K562 (cell line): ENCODE results near the gene DDAH2. TPM values are rescaled to one million over a fixed set of nuclear protein-coding genes. Genes with fewer than 3 reads are reported as not detected.

Experiments used
- CHD2 ChIP-seq: IDR thresholded peaks from 2 replicates; pipeline ENCODE4 v1.6.1; 2011; ENCODE audit warnings: low read depth, low read length
- COPS2 ChIP-seq: fragments of 450-650 bp; conservative IDR thresholded peaks from 2 replicates; pipeline ENCODE4 v1.6.1; 2016; ENCODE audit warnings: mild to moderate bottlenecking, moderate library complexity
- CREB1 ChIP-seq, 2 experiments: sonication (generic) in 1 of 2; formaldehyde crosslinking in 1 of 2; IDR thresholded peaks; 2 replicates each; pipeline versions ENCODE4 v1.6.1 to v1.8.0; 2012 to 2022; ENCODE audit warnings: inconsistent platforms in 1 of 2, mild to moderate bottlenecking in 1 of 2, missing genetic modification reagents in 1 of 2, moderate library complexity in 1 of 2
- ESRRB ChIP-seq: fragments of 250-450 bp; sonication (Bioruptor Pico); IDR thresholded peaks from 2 replicates; pipeline ENCODE4 v1.5.0; 2020; ENCODE audit warnings: mild to moderate bottlenecking, moderate library complexity, borderline replicate concordance
- JUN ChIP-seq, 2 experiments: sonication (generic) in 1 of 2; formaldehyde crosslinking in 1 of 2; IDR thresholded peaks; 2 replicates each; pipeline versions ENCODE4 v1.6.1 to v1.8.0; 2012 to 2022; ENCODE audit warnings: borderline replicate concordance in 2 of 2, mild to moderate bottlenecking in 2 of 2, improper control_type of control experiment in 1 of 2, low read depth in 1 of 2, low read length in 1 of 2, missing genetic modification reagents in 1 of 2
- KAT8 ChIP-seq: fragments of 450-650 bp; IDR thresholded peaks from 2 replicates; pipeline ENCODE4 v1.6.1; 2016; ENCODE audit warnings: low read depth, mild to moderate bottlenecking
- MLLT1 ChIP-seq, 2 experiments: fragments of 450-650 bp; IDR thresholded peaks; 2 replicates each; pipeline ENCODE4 v1.6.1; 2016
- MYNN ChIP-seq, 2 experiments: sonication (generic); formaldehyde crosslinking in 1 of 2; IDR thresholded peaks; 2 replicates each; pipeline versions ENCODE4 v1.5.0 to v1.6.1; 2016 to 2020; ENCODE audit warnings: antibody characterized with exemption in 1 of 2, missing genetic modification reagents in 1 of 2
- OTX1 ChIP-seq: fragments of 450-650 bp; formaldehyde crosslinking; IDR thresholded peaks from 2 replicates; pipeline ENCODE4 v1.4.0; 2022; ENCODE audit warnings: mild to moderate bottlenecking
- RBM39 ChIP-seq: fragments of 200-400 bp; formaldehyde crosslinking; optimal IDR thresholded peaks from 2 replicates; pipeline ENCODE3; 2018; ENCODE audit warnings: low read depth, low read length
- TAL1 ChIP-seq: fragments of 450-650 bp; IDR thresholded peaks from 2 replicates; pipeline ENCODE4 v1.6.1; 2016; ENCODE audit warnings: mild to moderate bottlenecking
- TGIF2 ChIP-seq: sonication (generic); formaldehyde crosslinking; IDR thresholded peaks from 2 replicates; pipeline ENCODE4 v1.8.1; 2022; ENCODE audit warnings: mild to moderate bottlenecking, missing genetic modification reagents, moderate library complexity
- ZBTB33 ChIP-seq: sonication (generic); formaldehyde crosslinking; IDR thresholded peaks from 2 replicates; pipeline ENCODE4 v1.8.1; 2023; ENCODE audit warnings: mild to moderate bottlenecking, missing genetic modification reagents
- ZFP30 ChIP-seq: fragments of 250-450 bp; sonication (Bioruptor Pico); IDR thresholded peaks from 2 replicates; pipeline ENCODE4 v1.8.0; 2022; ENCODE audit warnings: moderate library complexity, mild to moderate bottlenecking, inconsistent platforms, borderline replicate concordance
- ZNF165 ChIP-seq: fragments of 250-450 bp; sonication (Bioruptor Pico); IDR thresholded peaks from 2 replicates; pipeline ENCODE4 v1.4.0; 2020; ENCODE audit warnings: borderline replicate concordance
- ZNF217 ChIP-seq: sonication (generic); formaldehyde crosslinking; IDR thresholded peaks from 2 replicates; pipeline ENCODE4 v1.8.0; 2022; ENCODE audit warnings: mild to moderate bottlenecking, missing genetic modification reagents
- ZNF589 ChIP-seq: fragments of 200-800 bp; sonication (Bioruptor generic); IDR thresholded peaks from 2 replicates; pipeline ENCODE4 v1.6.1; 2016; ENCODE audit warnings: low read depth, missing genetic modification characterization, missing compliant biosample characterization
- polyA plus RNA-seq, 8 experiments: library from polyadenylated mRNA; depleted of rRNA in 4 of 8; stranded (reverse) in 5 of 8; unstranded in 3 of 8; fragments of >200 nt; fragmentation: Nextera tagmentation in 2 of 8; fragmentation: Illumina TruSeq in 1 of 8; extraction: Ambion mirVana in 2 of 8; extraction: Trizol in 1 of 8; gene quantifications; 2 replicates each; pipeline versions ENCODE4 v1.2.1 to v1.2.3, GENCODE V29; 2011 to 2014; ENCODE audit warnings: inconsistent platforms in 1 of 8, missing spikeins in 1 of 8
- total RNA-seq, 7 experiments: library from RNA; depleted of rRNA in 6 of 7; stranded (reverse); fragments of >200 nt in 6 of 7; fragmentation: Illumina TruSeq in 2 of 7; extraction: Trizol in 2 of 7; gene quantifications; 2 replicates each; pipeline versions ENCODE4 v1.2.1 to v1.2.3, GENCODE V29; 2011 to 2021; ENCODE audit warnings: low replicate concordance in 1 of 7
- TF ChIP-seq, protein P1 (sequence below): sonication (generic); formaldehyde crosslinking; IDR thresholded peaks from 2 replicates; pipeline ENCODE4 v1.4.0; 2020; ENCODE audit warnings: mild to moderate bottlenecking, missing genetic modification reagents

DDAH2 gene
- total and polyA plus RNA-seq, 9 of the 15 experiments (the other 6 are each of a cell fraction or from before 2014, with no cell fraction given), result 1.8 to 45.4 (median 21.4) TPM

DNA sequence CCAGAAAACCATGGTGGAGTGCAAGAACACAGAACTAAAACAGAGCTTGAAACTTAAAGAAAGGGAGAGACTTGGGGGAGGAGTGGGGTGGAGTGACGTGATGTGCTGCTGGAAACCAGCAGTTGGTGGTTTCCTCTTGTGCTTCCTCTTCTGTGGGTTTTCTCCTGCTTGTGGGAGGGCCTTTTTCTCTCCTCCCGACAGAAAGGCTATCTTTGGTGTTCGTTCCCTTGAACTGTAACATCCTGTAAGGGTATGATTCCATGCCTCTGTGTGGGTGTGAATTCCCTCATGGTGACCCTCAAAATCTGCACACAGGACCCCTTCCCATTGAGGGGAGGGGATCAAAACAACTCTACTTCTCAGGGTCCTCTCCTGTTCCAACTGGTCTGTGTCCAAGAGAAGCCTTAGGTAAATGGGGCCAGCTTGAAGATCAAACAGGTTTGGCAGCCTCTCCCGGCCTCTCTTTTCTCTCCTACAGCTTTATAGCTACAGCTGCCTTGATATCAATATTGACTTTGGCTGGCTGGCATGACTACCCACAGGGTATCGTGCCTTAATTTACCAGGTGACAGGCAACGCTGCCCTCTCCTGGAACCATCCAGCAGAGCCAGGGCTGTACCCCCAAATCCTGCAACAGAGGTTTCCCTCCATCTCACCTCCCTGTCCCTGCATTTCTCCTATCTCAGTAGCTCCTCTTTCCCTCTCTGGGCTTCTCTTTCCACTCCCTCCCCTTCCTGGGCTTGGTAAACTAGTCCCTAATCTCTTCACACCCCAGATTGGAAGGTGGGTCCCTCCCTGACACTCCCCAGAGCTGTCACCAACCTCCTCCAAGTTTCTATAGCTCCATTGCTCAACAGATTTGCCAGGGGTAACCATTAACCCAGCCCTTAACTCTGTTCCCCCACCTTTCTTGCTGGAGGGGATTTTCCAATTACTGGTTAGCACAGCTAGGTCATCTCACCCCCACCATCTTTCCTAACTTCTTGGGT, 9.2 kb upstream of the DDAH2 start (continued):
- TF ChIP-seq ZBTB33 (no peak), ZFP30 (CRISPR knock-in tag) (peak; percentile 64; the same call in 1 of the 2 replicates), JUN (IDR thresholded peaks at IDR 0.05; ENCODE audit: borderline replicate concordance, low read depth, low read length) (peak; percentile 92), JUN (CRISPR knock-in tag; IDR thresholded peaks at IDR 0.05; ENCODE audit: borderline replicate concordance) (peak; percentile 4; the same call in 1 of the 2 replicates), RBM39 (no peak), TGIF2 (CRISPR knock-in tag) (no peak), OTX1 (CRISPR knock-in tag) (peak; percentile 88), COPS2 (no peak), CREB1 (IDR thresholded peaks at IDR 0.05) (peak; percentile 83), CREB1 (CRISPR knock-in tag; IDR thresholded peaks at IDR 0.05) (no peak), ZNF165 (CRISPR knock-in tag) (no peak), CHD2 (no peak), ESRRB (no peak; the same call in 1 of the 2 replicates), ZNF217 (CRISPR knock-in tag) (no peak), MYNN (IDR thresholded peaks at IDR 0.05) (no peak), MYNN (CRISPR knock-in tag; IDR thresholded peaks at IDR 0.05) (no peak), KAT8 (peak; percentile 62; the same call in 1 of the 2 replicates), TAL1 (no peak), MLLT1 (IDR thresholded peaks at IDR 0.05) (no peak), ZNF589 (no peak)
- TF ChIP-seq, protein P1, sequence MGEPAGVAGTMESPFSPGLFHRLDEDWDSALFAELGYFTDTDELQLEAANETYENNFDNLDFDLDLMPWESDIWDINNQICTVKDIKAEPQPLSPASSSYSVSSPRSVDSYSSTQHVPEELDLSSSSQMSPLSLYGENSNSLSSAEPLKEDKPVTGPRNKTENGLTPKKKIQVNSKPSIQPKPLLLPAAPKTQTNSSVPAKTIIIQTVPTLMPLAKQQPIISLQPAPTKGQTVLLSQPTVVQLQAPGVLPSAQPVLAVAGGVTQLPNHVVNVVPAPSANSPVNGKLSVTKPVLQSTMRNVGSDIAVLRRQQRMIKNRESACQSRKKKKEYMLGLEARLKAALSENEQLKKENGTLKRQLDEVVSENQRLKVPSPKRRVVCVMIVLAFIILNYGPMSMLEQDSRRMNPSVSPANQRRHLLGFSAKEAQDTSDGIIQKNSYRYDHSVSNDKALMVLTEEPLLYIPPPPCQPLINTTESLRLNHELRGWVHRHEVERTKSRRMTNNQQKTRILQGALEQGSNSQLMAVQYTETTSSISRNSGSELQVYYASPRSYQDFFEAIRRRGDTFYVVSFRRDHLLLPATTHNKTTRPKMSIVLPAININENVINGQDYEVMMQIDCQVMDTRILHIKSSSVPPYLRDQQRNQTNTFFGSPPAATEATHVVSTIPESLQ (CRISPR knock-in tag), result no peak; the same call in 1 of the 2 replicates
